Adrenal gland (tissue), 5 donors: ENCODE data around the gene NISCH.

Experiments used
- CTCF ChIP-seq, 6 experiments: fragments of 450-650 bp in 4 of 6; fragments of 200-600 bp in 2 of 6; sonication (generic) in 1 of 6; IDR thresholded peaks; 1 replicate in 5 of 6; 2 replicates in 1 of 6; pipeline versions ENCODE4 v1.5.1 to v1.8.0; 2016 to 2021; ENCODE audit warnings: antibody characterized with exemption in 6 of 6, mild to moderate bottlenecking in 2 of 6, moderate library complexity in 1 of 6
- POLR2A ChIP-seq, 2 donors: fragments of 450-650 bp; IDR thresholded peaks; one replicate each; pipeline ENCODE4 v1.6.1; 2017; ENCODE audit warnings: antibody characterized with exemption in 2 of 2, mild to moderate bottlenecking in 2 of 2, moderate library complexity in 1 of 2
- donor health status: DM: no; HTN: no; CAD: no.

- no peak for TF ChIP-seq CTCF (IDR thresholded peaks at IDR 0.05)
- no peak for TF ChIP-seq POLR2A (IDR thresholded peaks at IDR 0.05)
These were observed 21.9 kb upstream of the NISCH start for GRCh38 chr3:52433328-52433995.
